Measurements from ENCODE around the gene MAIP1. TPM values are rescaled to one million over a fixed set of nuclear protein-coding genes. Genes with fewer than 3 reads are reported as not detected.
A peak's percentile ranks its signal among the peaks of the same experiment; 100 is the strongest.

Gene MAIP1
- total and polyA plus RNA-seq, 5 donors: 15.7 to 20.7 (median 20.0) TPM

DNA sequence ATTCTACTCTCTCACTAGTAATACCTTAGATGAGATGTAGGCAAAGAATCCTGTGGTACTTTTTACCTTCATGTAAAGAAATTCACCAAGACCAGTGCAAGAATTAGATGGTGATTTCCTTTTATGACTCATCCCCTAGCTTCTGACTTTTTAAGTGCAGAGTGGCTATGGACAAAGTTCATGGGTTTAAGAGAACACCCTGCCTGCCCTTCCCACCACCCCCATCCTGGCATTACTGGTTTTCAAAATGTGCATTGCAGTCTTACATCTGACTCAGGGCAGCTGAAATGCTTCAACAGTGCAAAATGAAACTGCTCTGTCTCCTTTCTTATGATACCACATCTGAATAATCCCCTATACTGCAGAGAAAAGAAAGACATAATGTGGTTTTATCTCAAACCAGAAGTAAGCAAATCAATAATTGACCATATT is 22.6 kb downstream of the MAIP1 start:
- no peak for DNase-seq
- Histone ChIP-seq H3K27me3 (ENCODE audit: control insufficient read depth, insufficient read depth) (no peaks in the 10 kb centered on the region), H3K4me1 (ENCODE audit: control insufficient read depth, insufficient read depth, low read length) (no peaks in the 10 kb centered on the region), H3K4me3 (ENCODE audit: low read length) (no peak overlapping the region), H3K27ac (ENCODE audit: low read length) (no peak overlapping the region), H3K9me3 (ENCODE audit: control insufficient read depth, low read length) (no peaks in the 10 kb centered on the region)
- intact Hi-C loops (cut with DNase I): loop anchor here in 2 of 4 donors (2.0 to 10.0 kb wide), 4 partner anchors 329 to 727 kb away; partner anchors contain the start of gene SPATS2L (in 1 of the 2)
- ATAC-seq: no peak

DNA sequence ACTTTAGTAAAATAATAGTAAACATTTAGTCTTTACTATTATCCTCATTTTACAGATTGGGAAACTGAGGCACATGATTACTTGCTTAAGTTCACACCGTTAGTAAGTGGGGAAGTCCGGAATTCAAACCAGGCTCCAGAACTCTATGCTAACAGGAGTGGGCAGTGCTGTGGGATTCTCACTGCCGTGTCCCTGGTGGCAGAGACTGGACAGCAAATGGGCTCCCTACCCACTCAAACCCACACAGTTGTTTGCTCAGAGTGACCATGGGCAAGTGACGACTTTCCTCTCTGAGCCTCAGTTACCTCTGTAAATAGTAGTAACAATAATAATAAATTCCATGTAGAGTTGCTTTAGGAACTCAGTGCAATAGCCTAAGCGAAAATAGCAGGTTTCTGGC is 24.0 kb downstream of the MAIP1 start:
- 64% methylated on average over 5 of the region's 5 CpGs for WGBS
- Histone ChIP-seq H3K4me1 (ENCODE audit: control insufficient read depth, insufficient read depth, low read length) (no peaks in the 10 kb centered on the region), H3K27me3 (ENCODE audit: control insufficient read depth, insufficient read depth) (no peaks in the 10 kb centered on the region), H3K9me3 (ENCODE audit: control insufficient read depth, low read length) (no peaks in the 10 kb centered on the region), H3K27ac (ENCODE audit: low read length) (no peak overlapping the region), H3K4me3 (ENCODE audit: low read length) (no peak overlapping the region)
- intact Hi-C loops (cut with DNase I): loop anchor here in 2 of 4 donors (2.0 to 10.0 kb wide), 4 partner anchors 328 to 725 kb away; partner anchors contain the start of gene SPATS2L (in 1 of the 2)
- DNase-seq (no peak), ATAC-seq (peak in 1 of 2 donors; percentile 17)

DNA sequence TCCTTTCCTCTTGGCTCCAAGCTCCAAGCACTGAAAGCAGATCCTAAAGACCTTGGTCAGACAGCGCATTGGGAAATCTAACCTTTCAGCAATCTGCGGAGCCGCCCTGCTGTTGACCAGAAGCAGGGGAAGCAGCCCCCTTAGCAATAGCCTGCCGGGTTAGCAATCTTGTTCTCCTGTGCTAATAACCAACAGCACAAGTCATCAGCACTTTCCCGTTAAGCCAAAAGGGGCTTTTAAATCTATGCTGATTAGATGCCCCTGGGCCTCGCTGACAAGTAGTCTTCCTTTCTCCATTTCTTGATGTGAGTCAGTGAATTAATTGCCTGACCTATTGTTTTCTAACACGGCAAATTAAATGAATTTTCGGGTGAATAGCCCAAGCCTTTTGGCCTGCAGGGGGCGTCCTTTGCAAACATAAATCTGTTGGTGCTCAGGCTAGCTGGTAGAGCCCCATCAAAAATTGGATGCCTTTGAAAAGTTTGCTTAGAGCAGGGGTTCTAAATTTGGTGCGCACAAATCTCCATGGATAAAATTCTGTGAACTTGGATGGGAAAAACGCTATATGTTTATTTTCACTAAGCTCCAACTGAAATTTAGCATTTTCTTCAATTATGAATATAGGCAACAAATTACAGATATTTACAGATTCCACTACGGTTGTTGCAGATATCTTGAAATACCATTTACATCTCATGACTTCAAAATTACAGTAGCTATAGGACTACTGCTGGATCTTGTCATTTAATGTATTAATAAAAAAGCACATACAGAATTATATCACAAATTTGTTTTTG is 24.6 kb downstream of the MAIP1 start:
- intact Hi-C loops (cut with DNase I): loop anchor here (2.0 to 10.0 kb wide), 6 partner anchors 325 to 725 kb away; partner anchors contain the start of gene SPATS2L (in 2 of the 4)
- H3K27ac ChIP-seq (ENCODE audit: low read length): no peak overlapping the region
- no peaks in the 10 kb centered on the region for H3K9me3 ChIP-seq (ENCODE audit: control insufficient read depth, low read length)
- H3K4me3 ChIP-seq (ENCODE audit: low read length): no peak overlapping the region
- peak; percentile 78 to 86 for ATAC-seq
- DNase-seq: peak; percentile 84 to 96 (median 90)
- no peaks in the 10 kb centered on the region for H3K27me3 ChIP-seq (ENCODE audit: control insufficient read depth, insufficient read depth)
- WGBS: 10% methylated on average over 12 of the region's 12 CpGs
- H3K4me1 ChIP-seq (ENCODE audit: control insufficient read depth, insufficient read depth, low read length): no peaks in the 10 kb centered on the region

DNA sequence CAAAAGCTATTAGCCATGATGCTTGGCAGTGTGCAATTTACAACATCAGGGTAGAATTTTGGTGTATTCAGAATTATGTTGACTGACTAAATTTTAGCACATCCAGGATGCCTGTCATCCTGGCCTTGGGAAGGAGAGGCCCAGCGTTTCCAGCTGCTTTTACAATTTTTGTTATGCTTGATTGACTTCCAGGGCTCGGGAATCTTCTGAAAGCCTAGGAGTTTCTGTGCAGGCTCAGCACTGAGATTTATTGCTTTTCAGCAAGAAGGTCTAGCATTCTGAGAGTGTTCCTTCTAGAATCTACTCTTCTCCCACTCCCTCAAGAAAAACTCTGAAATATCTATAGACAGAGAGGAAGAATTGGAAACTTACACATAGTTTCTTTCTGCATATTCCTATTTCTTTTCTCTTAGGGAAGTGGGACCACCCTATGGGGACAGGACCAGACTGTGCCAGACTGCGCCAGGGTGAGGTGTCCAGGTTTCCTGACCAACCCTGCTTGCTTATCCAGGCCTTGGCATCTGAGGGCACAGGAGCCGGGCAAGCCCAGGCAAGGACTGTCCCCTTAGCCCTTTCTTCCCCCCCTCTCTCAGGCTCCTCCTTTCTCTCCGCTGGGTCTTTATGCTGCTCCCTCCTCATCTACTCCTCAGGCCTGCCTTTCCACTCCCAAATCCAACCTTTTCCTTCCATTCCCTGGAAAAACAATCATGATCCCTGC is 26.9 kb downstream of the MAIP1 start:
- H3K27me3 ChIP-seq (ENCODE audit: control insufficient read depth, insufficient read depth): no peaks in the 10 kb centered on the region
- DNase-seq: no peak
- no peak overlapping the region for H3K4me3 ChIP-seq (ENCODE audit: low read length)
- intact Hi-C loops (cut with DNase I): loop anchor here in 3 of 4 donors (5.0 to 10.0 kb wide), 3 partner anchors 323 to 500 kb away; partner anchors contain the start of gene SPATS2L (in 1 of the 3)
- no peak for ATAC-seq
- H3K27ac ChIP-seq (ENCODE audit: low read length): no peak overlapping the region
- 84% methylated on average over 5 of the region's 5 CpGs for whole genome bisulfite sequencing
- H3K4me1 ChIP-seq (ENCODE audit: control insufficient read depth, insufficient read depth, low read length): no peaks in the 10 kb centered on the region
- H3K9me3 ChIP-seq (ENCODE audit: control insufficient read depth, low read length): no peaks in the 10 kb centered on the region

DNA sequence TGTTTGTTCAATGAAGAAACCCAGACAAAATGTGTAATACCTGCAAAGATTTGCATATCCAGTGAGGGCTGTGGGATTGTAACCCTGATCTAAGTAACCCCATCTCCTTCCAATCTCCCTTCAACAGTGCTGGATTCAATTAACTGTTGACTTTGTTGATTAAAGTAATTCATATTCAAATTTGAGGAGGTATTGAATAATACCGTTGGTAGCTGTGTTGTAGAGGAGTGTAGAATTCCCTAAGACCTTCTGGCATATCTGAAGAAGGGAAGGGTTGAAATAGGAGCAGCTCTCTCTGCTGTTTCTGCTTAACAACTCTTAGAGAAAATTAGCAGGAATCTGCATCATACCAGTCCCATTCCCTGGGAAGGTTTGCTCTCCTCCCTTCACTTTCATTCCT is 28.2 kb downstream of the MAIP1 start:
- H3K27ac ChIP-seq (ENCODE audit: low read length): no peak overlapping the region
- H3K4me1 ChIP-seq (ENCODE audit: control insufficient read depth, insufficient read depth, low read length): peaks cover under 1% of the 10 kb centered on the region
- WGBS: 48% methylated on average over 1 of the region's 1 CpG
- intact Hi-C loops (cut with DNase I): loop anchor here in 3 of 4 donors (5.0 to 10.0 kb wide), 3 partner anchors 321 to 499 kb away; partner anchors contain the start of gene SPATS2L (in 1 of the 3)
- H3K27me3 ChIP-seq (ENCODE audit: control insufficient read depth, insufficient read depth): no peaks in the 10 kb centered on the region
- no peak overlapping the region for H3K4me3 ChIP-seq (ENCODE audit: low read length)
- no peak for ATAC-seq
- H3K9me3 ChIP-seq (ENCODE audit: control insufficient read depth, low read length): no peaks in the 10 kb centered on the region
- no peak for DNase-seq

GRCh38 chr2:199984159-199984558 is 28.8 kb downstream of the MAIP1 start:
- ATAC-seq (no peak), DNase-seq (no peak)
- 55% methylated on average over 4 of the region's 4 CpGs for WGBS
- Histone ChIP-seq H3K4me1 (ENCODE audit: control insufficient read depth, insufficient read depth, low read length) (peaks cover 3% of the 10 kb centered on the region), H3K27ac (ENCODE audit: low read length) (no peak overlapping the region), H3K9me3 (ENCODE audit: control insufficient read depth, low read length) (no peaks in the 10 kb centered on the region), H3K4me3 (ENCODE audit: low read length) (no peak overlapping the region), H3K27me3 (ENCODE audit: control insufficient read depth, insufficient read depth) (no peaks in the 10 kb centered on the region)
- intact Hi-C loops (cut with DNase I): loop anchor here in 3 of 4 donors (5.0 to 10.0 kb wide), 3 partner anchors 321 to 498 kb away; partner anchors contain the start of gene SPATS2L (in 1 of the 3)

- ATAC-seq (no peak), DNase-seq (no peak)
- Histone ChIP-seq H3K4me1 (ENCODE audit: control insufficient read depth, insufficient read depth, low read length) (peaks cover 3% of the 10 kb centered on the region), H3K9me3 (ENCODE audit: control insufficient read depth, low read length) (no peaks in the 10 kb centered on the region), H3K27me3 (ENCODE audit: control insufficient read depth, insufficient read depth) (no peaks in the 10 kb centered on the region), H3K4me3 (ENCODE audit: low read length) (no peak overlapping the region), H3K27ac (ENCODE audit: low read length) (no peak overlapping the region)
- intact Hi-C loops (cut with DNase I): loop anchor here in 3 of 4 donors (5.0 to 10.0 kb wide), 3 partner anchors 320 to 498 kb away; partner anchors contain the start of gene SPATS2L (in 1 of the 3)
- 69% methylated on average over 2 of the region's 2 CpGs for whole genome bisulfite sequencing
Observed at GRCh38 chr2:199984755-199985154, 29.4 kb downstream of the MAIP1 start.

DNA sequence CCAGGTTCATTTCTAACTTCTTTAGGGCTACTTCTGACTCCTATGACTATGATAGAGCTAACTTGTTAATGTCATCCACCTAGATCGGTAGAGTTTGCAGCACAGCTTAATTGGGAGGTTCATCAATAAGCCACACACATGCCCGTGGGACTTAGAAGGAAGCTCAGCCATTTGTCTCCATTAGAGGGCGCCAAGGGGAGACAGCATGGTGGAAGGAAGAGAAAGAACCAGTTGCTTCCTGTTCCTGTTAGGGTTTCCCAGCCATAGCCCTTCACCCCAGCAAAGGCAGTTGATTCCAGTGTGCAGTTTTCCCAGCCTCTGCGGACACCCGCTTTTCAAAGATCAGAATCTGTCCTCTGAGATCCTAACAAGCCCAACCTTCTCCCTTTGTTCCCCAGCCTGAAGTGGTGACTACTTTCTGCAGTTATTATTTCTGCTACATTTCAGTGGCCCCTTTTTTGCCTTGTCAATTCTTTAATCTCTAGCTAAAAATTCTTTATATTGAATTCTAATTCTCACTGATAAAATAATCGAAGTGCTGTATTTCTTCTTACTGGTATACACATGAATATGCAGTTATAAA is 30.3 kb downstream of the MAIP1 start:
- 69% methylated on average over 6 of the region's 6 CpGs for WGBS
- H3K27me3 ChIP-seq (ENCODE audit: control insufficient read depth, insufficient read depth): no peaks in the 10 kb centered on the region

DNA sequence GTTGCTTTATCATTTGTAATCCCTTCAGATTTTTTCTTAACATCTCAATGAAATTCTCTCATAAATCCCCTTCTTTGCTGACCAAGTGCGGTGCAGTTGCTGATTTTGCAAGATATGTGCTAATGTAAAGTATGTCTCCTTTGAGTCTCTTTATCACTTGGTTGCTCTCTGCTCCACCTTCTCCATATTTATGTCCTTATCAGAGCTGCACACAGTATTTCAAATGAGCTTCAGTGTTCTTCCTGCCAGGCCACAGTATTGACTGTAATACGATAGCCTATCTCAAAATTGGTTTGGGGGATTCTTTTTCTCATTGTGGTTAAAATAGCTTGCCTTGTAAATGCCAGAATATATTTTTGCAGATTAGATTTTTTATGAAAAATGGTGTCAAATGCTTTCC is 32.2 kb downstream of the MAIP1 start:
- intact Hi-C loops (cut with DNase I): loop anchor here in 1 of 4 donors (10.0 kb wide), 1 partner anchor 317 kb away; the partner anchor contains the start of gene SPATS2L
- Histone ChIP-seq H3K27me3 (ENCODE audit: control insufficient read depth, insufficient read depth) (no peaks in the 10 kb centered on the region), H3K4me3 (ENCODE audit: low read length) (peak overlapping the region; percentile 37), H3K27ac (ENCODE audit: low read length) (no peak overlapping the region), H3K9me3 (ENCODE audit: control insufficient read depth, low read length) (no peaks in the 10 kb centered on the region), H3K4me1 (ENCODE audit: control insufficient read depth, insufficient read depth, low read length) (peaks cover 3% of the 10 kb centered on the region)
- ATAC-seq (no peak), DNase-seq (no peak)
- 41% methylated on average over 2 of the region's 2 CpGs for WGBS

More for the DNA sequence above, 30.3 kb downstream of the MAIP1 start:
- no peak overlapping the region for H3K4me3 ChIP-seq (ENCODE audit: low read length)
- no peak overlapping the region for H3K27ac ChIP-seq (ENCODE audit: low read length)
- DNase-seq (peak in 2 of 3 donors; percentile 43 to 73), ATAC-seq (peak; percentile 47 to 58)
- H3K9me3 ChIP-seq (ENCODE audit: control insufficient read depth, low read length): no peaks in the 10 kb centered on the region
- intact Hi-C loops (cut with DNase I): loop anchor here in 1 of 4 donors (10.0 kb wide), 1 partner anchor 319 kb away; the partner anchor contains the start of gene SPATS2L
- H3K4me1 ChIP-seq (ENCODE audit: control insufficient read depth, insufficient read depth, low read length): peaks cover 3% of the 10 kb centered on the region

GRCh38 chr2:199988151-199988550 is 32.8 kb downstream of the MAIP1 start:
- DNase-seq (no peak), ATAC-seq (peak; percentile 73 to 88)
- Histone ChIP-seq H3K27ac (ENCODE audit: low read length) (peak overlapping the region; percentile 23), H3K4me1 (ENCODE audit: control insufficient read depth, insufficient read depth, low read length) (peaks cover 3% of the 10 kb centered on the region), H3K4me3 (ENCODE audit: low read length) (peak overlapping the region; percentile 37), H3K27me3 (ENCODE audit: control insufficient read depth, insufficient read depth) (no peaks in the 10 kb centered on the region), H3K9me3 (ENCODE audit: control insufficient read depth, low read length) (no peaks in the 10 kb centered on the region)
- intact Hi-C loops (cut with DNase I): loop anchor here in 1 of 4 donors (10.0 kb wide), 1 partner anchor 317 kb away; the partner anchor contains the start of gene SPATS2L
- WGBS: 15% methylated on average over 7 of the region's 7 CpGs
